Loucy (cell line): ENCODE measurements around the gene HSPG2.

Source experiments
- H2AFZ ChIP-seq: fragments of 200-600 bp; sonication (generic); 2 replicates; pipeline ENCODE4 v1.6.0; 2016; ENCODE audit warnings: antibody characterized with exemption, mild to moderate bottlenecking, low read length, moderate library complexity
- H3F3A ChIP-seq: fragments of 200-600 bp; 2 replicates; pipeline ENCODE4 v1.6.0; 2016; ENCODE audit warnings: antibody characterized with exemption, low read depth, mild to moderate bottlenecking
- H3K27me3 ChIP-seq: fragments of 200-600 bp; sonication (generic); 2 replicates; pipeline ENCODE4 v1.6.1; 2014; ENCODE audit warnings: low read length, mild to moderate bottlenecking; ENCODE audit not compliant: insufficient read depth, poor library complexity, severe bottlenecking
- H3K36me3 ChIP-seq: fragments of 200-600 bp; sonication (generic); 2 replicates; pipeline ENCODE4 v1.6.1; 2016; ENCODE audit warnings: low read length; ENCODE audit not compliant: insufficient read depth
- H3K4me1 ChIP-seq: fragments of 200-600 bp; sonication (generic); 2 replicates; pipeline ENCODE4 v1.5.1; 2014; ENCODE audit warnings: low read length, mild to moderate bottlenecking; ENCODE audit not compliant: insufficient read depth, poor library complexity, severe bottlenecking
- H3K4me2 ChIP-seq: fragments of 200-600 bp; sonication (generic); 2 replicates; pipeline ENCODE4 v1.6.0; 2014; ENCODE audit warnings: antibody characterized with exemption, low read length, low read depth, mild to moderate bottlenecking; ENCODE audit not compliant: poor library complexity, severe bottlenecking
- H3K4me3 ChIP-seq: fragments of 200-600 bp; sonication (generic); 2 replicates; pipeline ENCODE4 v1.5.1; 2014; ENCODE audit warnings: low read length, mild to moderate bottlenecking, mixed read lengths; ENCODE audit not compliant: poor library complexity, severe bottlenecking
- H3K79me2 ChIP-seq: fragments of 200-600 bp; sonication (generic); 2 replicates; pipeline ENCODE4 v1.6.1; 2014; ENCODE audit warnings: low read length; ENCODE audit not compliant: insufficient read depth
- H3K9ac ChIP-seq: fragments of 200-600 bp; sonication (generic); 2 replicates; pipeline ENCODE4 v1.6.0; 2014; ENCODE audit warnings: mild to moderate bottlenecking, low read depth, low read length, moderate library complexity; ENCODE audit not compliant: poor library complexity, severe bottlenecking
- H3K9me2 ChIP-seq: fragments of 200-600 bp; sonication (generic); replicated peaks from 2 replicates; pipeline ENCODE4 v1.6.1; 2016; ENCODE audit warnings: low read depth, low read length, mixed read lengths
- H3K9me3 ChIP-seq: fragments of 200-600 bp; sonication (generic); 2 replicates; pipeline ENCODE4 v1.6.1; 2014; ENCODE audit warnings: mild to moderate bottlenecking, antibody characterized with exemption, low read length, low read depth; ENCODE audit not compliant: insufficient read depth
- H4K20me1 ChIP-seq: fragments of 200-600 bp; sonication (generic); 2 replicates; pipeline ENCODE4 v1.6.0; 2014; ENCODE audit warnings: antibody characterized with exemption, low read length, mild to moderate bottlenecking; ENCODE audit not compliant: insufficient read depth, poor library complexity, severe bottlenecking
- CTCF ChIP-seq: fragments of 200-600 bp; sonication (generic); conservative IDR thresholded peaks from 2 replicates; pipeline ENCODE4 v1.5.1; 2014; ENCODE audit warnings: mild to moderate bottlenecking, antibody characterized with exemption, low read length
- EZH2phosphoT487 ChIP-seq: fragments of 200-600 bp; IDR thresholded peaks from 2 replicates; pipeline ENCODE4 v1.6.1; 2018; ENCODE audit warnings: antibody characterized with exemption, mild to moderate bottlenecking, moderate library complexity, borderline replicate concordance

HSPG2 gene

GRCh38 chr1:21820597-21821232 is 116.4 kb downstream of the HSPG2 start:
- no peaks in the 10 kb centered on the region for H3K36me3 ChIP-seq
- no peaks in the 10 kb centered on the region for H3F3A ChIP-seq
- no peaks in the 10 kb centered on the region for H3K79me2 ChIP-seq

GRCh38 chr1:21818656-21819055 is 118.5 kb downstream of the HSPG2 start:
- no peak overlapping the region for H3K4me3 ChIP-seq
- no peak overlapping the region for H2AFZ ChIP-seq
- no peaks in the 10 kb centered on the region for H3K36me3 ChIP-seq
- no peaks in the 10 kb centered on the region for H3K27me3 ChIP-seq
- H3K9ac ChIP-seq = no peak overlapping the region
- H3K4me2 ChIP-seq = no peak overlapping the region
- no peaks in the 10 kb centered on the region for H3F3A ChIP-seq
- no peaks in the 10 kb centered on the region for H3K79me2 ChIP-seq
- no peaks in the 10 kb centered on the region for H4K20me1 ChIP-seq
- no peaks in the 10 kb centered on the region for H3K4me1 ChIP-seq
- no peaks in the 10 kb centered on the region for H3K9me2 ChIP-seq
- H3K9me3 ChIP-seq = no peaks in the 10 kb centered on the region
- TF ChIP-seq EZH2phosphoT487 (no peak), CTCF (no peak)

More at GRCh38 chr1:21820597-21821232, 116.4 kb downstream of the HSPG2 start:
- Histone ChIP-seq H4K20me1 (no peaks in the 10 kb centered on the region), H3K9me3 (no peaks in the 10 kb centered on the region), H3K4me1 (no peaks in the 10 kb centered on the region), H3K9me2 (no peaks in the 10 kb centered on the region), H3K4me2 (no peak overlapping the region), H3K27me3 (no peaks in the 10 kb centered on the region), H2AFZ (no peak overlapping the region), H3K9ac (no peak overlapping the region), H3K4me3 (no peak overlapping the region)
- TF ChIP-seq EZH2phosphoT487 = no peak
- TF ChIP-seq CTCF = no peak

- Histone ChIP-seq H3K9me3 (no peaks in the 10 kb centered on the region), H3K4me1 (no peaks in the 10 kb centered on the region), H3K36me3 (no peaks in the 10 kb centered on the region), H3K27me3 (no peaks in the 10 kb centered on the region), H2AFZ (no peak overlapping the region), H3K79me2 (no peaks in the 10 kb centered on the region), H3K9me2 (no peaks in the 10 kb centered on the region), H3K9ac (no peak overlapping the region), H3F3A (no peaks in the 10 kb centered on the region), H4K20me1 (no peaks in the 10 kb centered on the region), H3K4me3 (no peak overlapping the region), H3K4me2 (no peak overlapping the region)
- TF ChIP-seq EZH2phosphoT487 (no peak), CTCF (no peak)
Measured at GRCh38 chr1:21816602-21817302, 120.4 kb downstream of the HSPG2 start.
